Endometrial microvascular endothelial cells (primary cell): Measurements from ENCODE around the gene TOP2B. TPM values are rescaled to one million over a fixed set of nuclear protein-coding genes. Genes with fewer than 3 reads are reported as not detected.

ENCODE experiments used
- in situ Hi-C: cut with HindIII; loops from 2 replicates; pipeline ENCODE4 v1.10.0; 2017; ENCODE audit warnings: low sequenced_read_pairs, low pct_unique_long_range_greater_than_20kb; ENCODE audit errors: inconsistent ontology term
- total RNA-seq: library from RNA; depleted of rRNA; stranded (reverse); fragments of >200 nt; gene quantifications from one replicate; pipeline ENCODE4 v1.2.3, GENCODE V29; 2015; ENCODE audit errors: inconsistent ontology term

Gene TOP2B
- total RNA-seq, 1 donor from 2014 or later, result 70.4 TPM

- in situ Hi-C loops, result no loop called here
Measured at GRCh38 chr3:25572919-25573385, 91.8 kb downstream of the TOP2B start.

DNA sequence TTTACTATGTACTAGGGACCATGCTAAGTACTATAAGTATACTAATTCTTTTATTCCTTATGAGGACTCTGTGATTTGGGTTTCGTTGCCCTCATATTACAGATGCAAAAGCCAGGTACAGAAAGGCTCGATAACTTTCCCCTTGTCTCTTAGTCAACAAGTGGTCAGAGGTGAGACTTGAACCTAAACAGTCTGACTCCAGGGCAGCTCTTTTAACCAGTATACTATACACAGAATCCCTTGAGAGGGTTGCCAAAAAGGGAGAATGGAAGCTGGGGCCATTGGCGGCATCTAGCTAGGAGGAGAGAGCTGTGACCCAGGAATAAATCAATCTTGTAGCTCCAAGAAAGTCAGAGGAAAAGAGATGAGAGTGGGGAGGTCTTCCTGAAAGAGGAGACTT is 92.4 kb downstream of the TOP2B start:
- in situ Hi-C loops, result no loop called here

- in situ Hi-C loops, result no loop called here
Measured at GRCh38 chr3:25571285-25571684, 93.4 kb downstream of the TOP2B start.

GRCh38 chr3:25568525-25569078 is 96.1 kb downstream of the TOP2B start:
- in situ Hi-C loops, result no loop called here

- in situ Hi-C loops, result no loop called here
Measured at GRCh38 chr3:25567806-25568524, 96.7 kb downstream of the TOP2B start.

- in situ Hi-C loops, result no loop called here
Measured at GRCh38 chr3:25567388-25567787, 97.3 kb downstream of the TOP2B start.

- in situ Hi-C loops, result no loop called here
Measured at GRCh38 chr3:25566358-25566920, 98.3 kb downstream of the TOP2B start.

- in situ Hi-C loops, result no loop called here
Measured at GRCh38 chr3:25565807-25566206, 98.9 kb downstream of the TOP2B start.

GRCh38 chr3:25564075-25564474 is 100.6 kb downstream of the TOP2B start:
- in situ Hi-C loops, result no loop called here

GRCh38 chr3:25563601-25564000 is 101.1 kb downstream of the TOP2B start:
- in situ Hi-C loops, result no loop called here

- in situ Hi-C loops, result no loop called here
Measured at GRCh38 chr3:25558796-25559195, 105.9 kb downstream of the TOP2B start.

DNA sequence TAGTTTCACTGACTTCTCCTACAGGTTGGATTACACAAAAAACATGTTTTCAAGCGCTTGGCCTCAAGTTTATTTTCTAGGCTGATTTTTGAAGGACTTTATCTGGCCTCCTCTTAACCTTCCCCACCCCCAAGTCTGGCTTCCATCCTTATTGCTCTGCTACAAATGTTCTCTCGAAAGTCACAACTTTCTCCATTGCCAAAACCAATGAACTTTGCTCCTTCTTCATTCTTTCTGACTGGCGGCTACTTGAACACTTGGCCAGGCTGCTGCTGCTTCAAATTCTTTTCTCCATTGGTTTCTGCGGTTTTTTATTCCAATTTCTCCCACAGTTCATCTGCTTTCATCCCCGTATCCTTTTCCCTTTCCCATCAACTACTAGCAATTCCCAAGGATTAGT is 106.6 kb downstream of the TOP2B start:
- in situ Hi-C loops, result no loop called here

DNA sequence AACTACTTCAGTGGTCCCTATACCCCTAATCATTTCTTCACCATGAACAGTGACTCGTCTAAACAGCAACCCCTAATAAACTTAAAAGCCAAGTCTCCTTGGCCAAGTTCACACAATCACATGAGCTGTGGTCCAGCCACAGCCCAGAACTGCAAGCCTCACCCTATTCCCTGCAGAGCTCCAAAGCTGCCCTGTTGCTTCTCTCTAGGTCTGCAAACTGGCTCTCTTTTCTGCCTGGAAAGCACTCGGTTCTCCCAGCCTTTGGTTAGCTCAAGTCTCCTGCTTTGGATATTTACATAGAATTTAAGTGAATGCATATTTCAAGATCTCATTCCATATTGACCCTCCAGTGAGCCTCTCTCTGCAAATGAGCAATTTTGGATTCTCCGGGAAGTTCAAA is 107.0 kb downstream of the TOP2B start:
- in situ Hi-C loops, result no loop called here

- in situ Hi-C loops, result no loop called here
Measured at GRCh38 chr3:25556447-25556846, 108.3 kb downstream of the TOP2B start.

- in situ Hi-C loops, result no loop called here
Measured at GRCh38 chr3:25555695-25556437, 108.8 kb downstream of the TOP2B start.

GRCh38 chr3:25554376-25554775 is 110.3 kb downstream of the TOP2B start:
- in situ Hi-C loops, result no loop called here

DNA sequence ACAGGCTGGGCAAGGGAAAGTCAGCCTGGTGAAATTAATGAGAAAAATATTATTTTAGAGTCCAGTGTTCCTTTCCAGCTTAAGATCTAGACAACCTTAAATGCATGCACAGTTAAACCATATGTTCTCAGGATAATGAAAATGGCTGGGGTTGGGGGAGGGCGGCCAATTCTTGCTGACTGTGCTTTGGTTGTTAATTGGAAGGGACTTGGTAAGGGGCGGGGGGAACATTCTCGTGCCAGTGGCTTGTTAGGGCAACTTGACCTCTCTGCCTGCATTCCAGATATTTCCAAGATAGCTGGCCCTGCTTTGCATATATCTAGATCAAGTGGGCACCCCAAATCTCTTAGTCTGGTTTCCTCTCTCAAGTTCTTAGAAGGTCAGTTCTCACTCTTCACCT is 112.5 kb downstream of the TOP2B start:
- in situ Hi-C loops, result no loop called here

- in situ Hi-C loops, result no loop called here
Measured at GRCh38 chr3:25548836-25549235, 115.9 kb downstream of the TOP2B start.

- in situ Hi-C loops, result no loop called here
Measured at GRCh38 chr3:25547943-25548674, 116.6 kb downstream of the TOP2B start.
